Measurements from ENCODE around the gene TRERF1. TPM values are rescaled to one million over a fixed set of nuclear protein-coding genes. Genes with fewer than 3 reads are reported as not detected.
A peak's percentile ranks its signal among the peaks of the same experiment; 100 is the strongest.
"Not testable (repeated sequence)": the region's sequence is repeated elsewhere in the genome, so short reads cannot be mapped to it uniquely, and the experiment has no call there.

TRERF1 gene
- total RNA-seq, 1 experiment from 2014 or later: 5.2 TPM

DNA sequence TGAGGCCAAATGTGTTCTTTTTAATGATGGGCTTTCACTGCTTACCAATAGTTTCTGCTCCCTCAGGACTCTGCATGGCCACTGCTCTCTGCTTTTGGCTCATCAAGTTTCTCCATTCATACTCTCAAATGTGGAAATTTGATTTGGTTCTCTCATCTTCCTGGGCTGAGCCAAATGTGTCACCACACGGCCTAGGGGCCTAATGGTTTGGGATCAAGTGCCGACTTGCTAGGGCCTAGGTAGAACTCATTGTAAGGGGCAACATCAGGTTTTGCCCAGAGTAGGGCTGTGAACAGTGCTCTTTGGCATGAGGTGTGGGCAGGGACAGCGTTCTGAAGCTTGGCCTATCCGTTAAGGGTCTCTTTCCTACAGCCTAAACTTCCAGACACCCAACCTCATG, 230.2 kb downstream of the TRERF1 start:
- DNase-seq (ENCODE audit: low read depth): no peak

DNA sequence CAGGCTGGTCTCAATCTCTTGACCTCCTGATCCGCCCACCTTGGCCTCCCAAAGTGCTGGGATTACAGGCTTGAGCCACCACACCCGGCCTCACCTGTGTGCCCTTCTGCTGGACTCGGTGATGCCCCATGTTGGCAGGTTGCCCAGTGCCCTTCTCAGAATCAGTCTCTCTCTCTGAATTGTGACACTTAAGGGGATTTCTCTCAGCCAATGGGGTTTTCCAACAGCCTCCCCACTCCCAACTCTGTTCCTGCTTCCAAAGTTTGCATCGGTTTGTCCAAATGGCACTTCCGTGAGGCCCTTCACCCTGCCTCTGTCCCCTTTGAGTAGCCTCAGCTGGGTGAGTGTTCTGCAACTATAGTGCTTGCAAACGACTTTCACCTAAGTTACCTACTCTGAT, 230.9 kb downstream of the TRERF1 start:
- DNase-seq (ENCODE audit: low read depth): no peak

DNA sequence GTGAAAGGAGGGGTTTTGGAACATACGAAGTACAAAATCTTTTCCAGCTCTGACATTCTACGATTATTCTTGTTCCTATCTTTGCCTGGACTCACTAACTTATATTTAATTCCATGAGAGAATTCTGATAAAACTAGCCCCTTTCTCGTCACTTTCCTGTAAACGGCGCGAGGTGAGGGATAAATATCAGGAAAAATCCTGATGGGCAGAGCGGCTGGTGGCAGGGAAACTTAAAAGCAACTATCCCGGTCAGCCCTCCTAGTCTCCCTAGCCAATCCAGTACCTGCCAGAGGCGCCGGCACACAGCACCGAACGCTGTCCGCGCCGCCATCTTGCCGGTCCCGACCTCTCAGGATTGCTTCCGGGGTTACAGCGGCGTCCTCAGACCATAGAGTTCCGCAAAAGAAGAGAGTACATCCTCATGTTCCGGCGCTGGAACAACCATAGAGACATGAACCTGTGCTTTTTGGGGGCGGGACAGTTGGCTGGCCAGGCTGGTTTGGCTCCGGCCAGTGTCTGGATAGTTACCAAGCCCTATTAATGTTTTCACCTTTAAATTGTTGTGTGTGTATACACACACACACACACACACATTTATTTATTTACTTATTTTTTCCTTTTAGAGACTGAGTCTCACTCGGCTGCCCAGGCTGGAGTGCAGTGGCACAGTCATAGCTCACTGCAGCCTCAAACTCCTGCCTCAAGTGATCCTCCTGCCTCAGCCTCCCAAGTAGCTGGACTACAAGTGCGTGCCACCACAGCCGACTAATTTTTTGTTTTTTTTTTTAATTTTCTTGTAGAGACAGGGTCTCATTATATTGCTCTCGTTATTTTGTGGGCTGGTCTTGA, 234.0 kb downstream of the TRERF1 start, which contains the start of gene MRPS10:
MRPS10 (minus strand) TSS at position 343 of the 849 bp plus-strand sequence; CDS start at position 331, 12 bp downstream.
- DNase-seq (ENCODE audit: low read depth): peak; percentile 96

DNA sequence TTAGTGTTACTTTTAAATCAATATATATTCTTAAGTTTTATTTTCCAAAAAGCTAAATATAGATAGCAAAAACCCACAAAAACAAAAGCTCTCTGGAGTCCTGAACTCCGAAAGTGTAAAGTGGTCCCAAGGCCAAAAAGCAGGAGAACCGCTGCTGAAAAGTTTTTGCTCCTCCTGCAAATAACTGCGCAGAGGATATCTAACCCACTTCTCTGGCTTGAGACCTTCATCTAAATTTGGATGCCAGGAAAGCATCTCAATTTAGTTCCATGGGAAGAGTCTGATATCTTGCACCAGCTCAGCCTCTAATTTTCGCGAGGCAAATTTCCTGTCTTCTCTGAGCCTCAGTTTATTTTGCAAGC, 234.6 kb downstream of the TRERF1 start:
- no peak for DNase-seq (ENCODE audit: low read depth)

DNA sequence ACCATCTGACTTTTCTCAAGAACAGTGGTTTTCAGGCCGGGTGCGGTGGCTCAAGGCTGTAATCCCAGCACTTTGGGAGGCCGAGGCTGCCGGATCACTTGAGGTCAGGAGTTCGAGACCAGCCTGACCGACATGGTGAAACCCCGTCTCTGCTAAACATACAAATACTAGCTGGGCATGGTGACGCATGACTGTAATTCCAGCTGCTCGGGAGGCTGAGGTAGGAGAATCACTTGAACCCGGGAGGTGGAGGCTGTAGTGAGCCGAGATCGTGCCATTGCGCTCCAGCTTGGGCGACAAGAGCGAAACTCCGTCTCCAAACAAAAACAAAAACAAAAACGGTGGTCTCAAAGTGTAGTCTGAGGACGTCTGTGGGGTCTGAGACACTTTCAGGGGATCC, 235.2 kb downstream of the TRERF1 start:
- not testable (repeated sequence) for DNase-seq (ENCODE audit: low read depth)

GRCh38 chr6:42212442-42212841, 239.3 kb downstream of the TRERF1 start:
- no peak for DNase-seq (ENCODE audit: low read depth)

DNA sequence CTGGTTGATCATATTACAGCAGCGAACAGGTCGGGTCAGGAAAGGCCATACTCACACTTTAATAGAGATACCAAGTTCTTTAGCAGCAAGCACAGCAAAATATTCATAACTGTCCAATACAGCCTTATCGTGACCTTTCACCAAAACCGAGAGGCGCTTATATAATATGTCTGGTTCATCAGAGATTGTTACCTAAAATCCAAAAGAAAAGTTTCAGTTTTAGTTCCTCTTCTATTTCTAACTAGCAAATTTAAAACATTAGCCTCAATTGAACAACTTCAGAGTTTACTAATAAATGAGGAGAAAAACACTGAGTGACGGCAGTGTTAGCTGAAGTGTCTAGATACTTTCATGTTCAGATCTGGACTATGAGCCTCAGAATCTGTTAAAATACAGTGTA, 240.0 kb downstream of the TRERF1 start:
- DNase-seq (ENCODE audit: low read depth): no peak

DNA sequence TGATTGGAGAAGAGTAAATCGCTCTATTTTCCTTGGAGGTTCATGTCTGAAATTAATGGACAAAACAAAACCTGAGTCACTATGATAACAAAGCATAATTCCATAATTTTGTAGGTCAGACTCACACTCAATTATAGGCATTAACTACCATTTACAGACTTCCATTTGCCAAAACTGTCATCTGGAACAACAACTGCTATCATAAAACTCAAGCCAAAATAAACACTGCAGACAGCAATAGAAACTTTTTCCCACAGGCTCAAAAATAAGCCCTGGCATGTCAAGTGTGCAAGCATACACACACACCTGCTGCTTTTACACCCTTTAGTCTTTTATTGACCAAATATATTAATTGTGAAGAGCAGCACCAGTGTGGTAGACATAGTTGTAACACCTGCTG, 241.2 kb downstream of the TRERF1 start:
- no peak for DNase-seq (ENCODE audit: low read depth)

DNA sequence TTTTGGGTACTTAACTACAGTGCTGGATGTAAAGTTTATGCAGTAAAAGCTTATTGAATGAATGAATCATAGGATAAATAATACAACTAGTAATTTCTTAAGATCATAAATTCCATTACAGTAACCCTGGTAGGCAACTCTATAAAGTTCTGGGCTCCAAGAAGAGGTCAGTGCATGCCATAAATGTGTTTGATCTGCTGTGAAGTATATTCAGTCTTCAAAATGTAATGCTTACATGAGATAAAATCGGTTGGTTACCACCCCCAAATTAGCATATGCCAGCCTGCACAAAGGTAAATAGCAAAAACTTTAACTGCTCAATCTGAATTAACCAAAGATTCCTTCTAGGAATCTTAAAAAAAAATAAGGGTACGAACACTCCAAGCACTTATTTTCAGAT, 244.2 kb downstream of the TRERF1 start:
- DNase-seq (ENCODE audit: low read depth): not testable (repeated sequence)

DNA sequence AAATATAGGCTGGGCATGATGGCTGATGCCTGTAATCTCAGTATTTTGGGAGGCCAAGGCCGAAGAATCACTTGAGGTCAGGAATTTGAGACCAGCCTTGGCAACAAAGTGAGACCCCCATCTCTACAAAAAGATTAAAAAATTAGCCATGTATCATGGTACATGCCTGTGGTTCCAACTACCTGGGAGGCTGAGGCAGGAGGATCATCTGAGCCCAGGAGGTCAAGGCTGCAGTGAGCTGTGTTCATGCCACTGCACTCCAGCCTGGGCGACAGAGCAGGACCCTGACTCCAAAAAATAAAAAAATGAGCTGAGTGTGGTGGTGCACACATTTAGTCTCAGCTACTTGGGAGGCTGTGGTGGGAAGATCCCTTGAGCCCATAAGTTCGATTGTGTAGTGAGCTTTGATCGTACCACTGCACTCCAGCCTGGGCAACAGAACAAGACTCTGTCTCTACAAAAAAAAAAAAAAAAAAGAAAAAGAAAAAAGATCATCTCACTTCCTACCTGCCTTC, 246.9 kb downstream of the TRERF1 start:
- DNase-seq (ENCODE audit: low read depth): no peak

GRCh38 chr6:42203183-42203582, 248.5 kb downstream of the TRERF1 start:
- DNase-seq (ENCODE audit: low read depth): no peak

- DNase-seq (ENCODE audit: low read depth): not testable (repeated sequence)
Measured at GRCh38 chr6:42202131-42202915, 249.4 kb downstream of the TRERF1 start.

DNA sequence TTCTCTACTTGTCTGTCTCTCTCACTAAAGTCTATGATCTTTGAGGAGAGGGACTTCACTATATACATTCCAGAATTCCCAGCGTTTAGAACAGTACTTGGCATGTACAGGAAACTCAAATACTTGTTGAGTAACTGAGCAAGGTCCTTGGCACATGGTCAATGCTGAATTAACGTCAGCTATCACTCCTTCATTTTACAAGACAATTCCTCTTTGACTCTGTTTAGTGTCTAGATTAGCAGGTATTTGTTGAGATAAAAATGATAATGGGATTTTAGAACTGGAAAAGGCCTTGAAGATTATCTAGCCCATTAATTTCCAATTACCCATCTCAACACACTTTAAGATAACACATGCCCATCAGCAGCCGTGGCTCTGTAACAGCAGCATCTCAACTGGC, 250.3 kb downstream of the TRERF1 start:
- no peak for DNase-seq (ENCODE audit: low read depth)

DNA sequence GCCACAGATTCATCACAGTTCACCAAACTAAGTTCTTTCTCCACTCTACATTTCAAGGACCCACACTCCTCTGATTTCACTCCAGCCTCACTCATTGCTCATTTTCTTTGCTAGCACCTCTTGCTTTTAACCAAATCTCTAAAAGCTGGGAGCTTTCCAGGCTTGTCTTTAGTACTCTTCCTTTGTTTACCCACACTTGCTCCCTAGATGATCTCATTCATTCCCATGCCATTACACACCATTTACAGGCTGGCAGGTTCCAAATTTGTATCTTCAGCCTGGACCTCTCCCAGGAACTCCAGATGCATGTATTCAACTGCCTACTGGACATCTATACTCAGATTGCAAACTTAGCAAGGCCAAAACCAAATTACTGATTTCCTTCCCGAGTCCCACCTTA, 251.7 kb downstream of the TRERF1 start:
- peak; percentile 73 for DNase-seq (ENCODE audit: low read depth)

GRCh38 chr6:42199106-42199981, 252.4 kb downstream of the TRERF1 start:
- DNase-seq (ENCODE audit: low read depth): peak; percentile 68

GRCh38 chr6:42197555-42198362, 254.0 kb downstream of the TRERF1 start:
- DNase-seq (ENCODE audit: low read depth): peak; percentile 82

GRCh38 chr6:42195415-42195814, 256.3 kb downstream of the TRERF1 start:
- no peak for DNase-seq (ENCODE audit: low read depth)

DNA sequence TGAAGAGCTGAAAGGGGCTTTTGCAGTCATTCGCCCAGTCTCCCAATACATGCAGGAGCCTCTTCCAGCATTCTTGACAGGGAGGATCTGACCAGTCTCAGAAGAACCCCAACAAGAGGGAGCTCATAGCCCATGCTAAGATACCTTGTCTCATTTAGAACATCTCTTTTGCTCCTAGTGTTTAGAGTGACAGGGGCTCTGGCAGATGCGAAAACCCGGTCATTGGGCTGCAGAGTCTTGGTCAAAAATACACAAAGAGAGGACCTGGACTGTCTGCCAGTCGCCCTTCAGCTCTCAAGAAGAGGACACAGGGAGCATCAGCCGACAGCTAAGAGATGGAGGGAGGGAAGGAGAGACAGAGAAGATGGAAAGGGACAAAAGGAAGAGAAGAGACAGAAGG, 257.7 kb downstream of the TRERF1 start:
- DNase-seq (ENCODE audit: low read depth): no peak

DNA sequence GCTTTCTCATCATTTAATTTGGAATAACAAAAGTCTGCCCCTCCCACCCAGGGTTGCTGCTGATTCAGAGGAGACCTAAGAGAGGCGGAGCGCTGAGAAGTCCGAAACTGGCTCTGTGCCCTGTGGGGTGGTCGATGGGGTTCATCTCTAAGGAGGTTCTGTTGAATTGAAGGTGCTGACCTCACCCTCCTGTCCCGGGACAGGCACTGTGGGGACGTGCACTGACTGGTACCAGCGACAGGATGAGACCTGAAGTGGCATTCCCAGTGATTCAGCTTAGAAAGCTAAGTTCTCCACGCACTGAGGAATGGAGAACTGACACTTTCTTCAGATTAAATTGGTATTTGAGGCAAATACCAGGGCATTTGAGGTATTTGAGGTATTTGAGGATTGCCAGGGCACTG, 258.2 kb downstream of the TRERF1 start:
- DNase-seq (ENCODE audit: low read depth): no peak

DNA sequence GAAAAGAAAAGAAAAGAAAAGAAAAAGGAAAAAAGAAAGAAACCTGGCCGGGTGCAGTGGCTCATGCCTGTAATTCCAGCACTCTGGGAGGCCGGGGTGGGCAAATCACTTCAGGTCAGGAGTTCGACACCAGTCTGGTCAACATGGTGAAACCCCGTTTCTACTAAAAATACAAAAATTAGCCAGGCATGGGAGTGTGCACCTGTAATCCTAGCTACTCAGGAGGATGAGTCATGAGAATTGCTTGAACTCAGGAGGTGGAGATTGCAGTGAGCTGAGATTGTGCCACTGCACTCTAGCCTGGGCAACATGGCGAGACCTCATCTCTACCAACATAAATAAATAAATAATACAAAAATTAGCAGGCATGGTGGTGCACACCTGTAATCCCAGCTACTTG, 259.3 kb downstream of the TRERF1 start:
- not testable (repeated sequence) for DNase-seq (ENCODE audit: low read depth)

Measured in RPMI7951 (cell line).